Panc1 (cell line): ENCODE data around the gene STXBP4.

Source experiments
- POLR2AphosphoS5 ChIP-seq: IDR thresholded peaks from 2 replicates; pipeline ENCODE4 v1.6.1; 2012; ENCODE audit warnings: mild to moderate bottlenecking, low read depth, low read length, moderate library complexity
- SIN3A ChIP-seq: IDR thresholded peaks from 2 replicates; pipeline ENCODE4 v1.6.1; 2012; ENCODE audit warnings: low read depth, mild to moderate bottlenecking, low read length, moderate library complexity, borderline replicate concordance; ENCODE audit not compliant: insufficient read depth
- TCF7L2 ChIP-seq: IDR thresholded peaks from 2 replicates; pipeline ENCODE4 v1.6.1; 2011; ENCODE audit warnings: mild to moderate bottlenecking, low read depth, low read length, inconsistent platforms
- TF ChIP-seq, protein P1 (sequence below): fragments of 450-650 bp; IDR thresholded peaks from 2 replicates; pipeline ENCODE4 v1.5.1; 2017; ENCODE audit warnings: mild to moderate bottlenecking
- TF ChIP-seq, protein P2 (sequence below), 2 experiments: IDR thresholded peaks; 2 replicates each; pipeline ENCODE4 v1.6.1; 2011 to 2012; ENCODE audit warnings: low read depth in 2 of 2, control low read depth in 1 of 2, low read length in 1 of 2, mild to moderate bottlenecking in 1 of 2, moderate library complexity in 1 of 2; ENCODE audit not compliant: insufficient read depth in 1 of 2

DNA sequence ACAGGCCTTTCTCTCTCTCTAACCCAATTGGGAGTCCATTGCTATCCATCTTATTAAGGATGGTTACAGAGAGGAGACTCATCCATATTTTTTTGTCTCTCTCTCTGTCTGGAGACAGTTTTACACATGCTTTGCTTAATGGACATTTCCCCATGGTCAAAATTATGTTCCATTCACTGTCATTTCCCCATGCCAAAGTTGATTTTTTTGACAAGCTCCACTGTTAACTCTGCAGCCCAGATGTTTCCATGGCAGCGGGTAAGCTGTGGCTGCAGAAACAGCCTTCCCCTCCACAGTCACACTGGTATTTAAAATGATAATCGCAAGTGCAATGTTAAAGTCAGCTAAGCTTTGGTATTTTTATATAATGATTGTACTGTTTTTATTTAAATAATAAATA, 232.3 kb downstream of the STXBP4 start:
- no peak for TF ChIP-seq TCF7L2
- TF ChIP-seq, protein P1, sequence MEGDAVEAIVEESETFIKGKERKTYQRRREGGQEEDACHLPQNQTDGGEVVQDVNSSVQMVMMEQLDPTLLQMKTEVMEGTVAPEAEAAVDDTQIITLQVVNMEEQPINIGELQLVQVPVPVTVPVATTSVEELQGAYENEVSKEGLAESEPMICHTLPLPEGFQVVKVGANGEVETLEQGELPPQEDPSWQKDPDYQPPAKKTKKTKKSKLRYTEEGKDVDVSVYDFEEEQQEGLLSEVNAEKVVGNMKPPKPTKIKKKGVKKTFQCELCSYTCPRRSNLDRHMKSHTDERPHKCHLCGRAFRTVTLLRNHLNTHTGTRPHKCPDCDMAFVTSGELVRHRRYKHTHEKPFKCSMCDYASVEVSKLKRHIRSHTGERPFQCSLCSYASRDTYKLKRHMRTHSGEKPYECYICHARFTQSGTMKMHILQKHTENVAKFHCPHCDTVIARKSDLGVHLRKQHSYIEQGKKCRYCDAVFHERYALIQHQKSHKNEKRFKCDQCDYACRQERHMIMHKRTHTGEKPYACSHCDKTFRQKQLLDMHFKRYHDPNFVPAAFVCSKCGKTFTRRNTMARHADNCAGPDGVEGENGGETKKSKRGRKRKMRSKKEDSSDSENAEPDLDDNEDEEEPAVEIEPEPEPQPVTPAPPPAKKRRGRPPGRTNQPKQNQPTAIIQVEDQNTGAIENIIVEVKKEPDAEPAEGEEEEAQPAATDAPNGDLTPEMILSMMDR: no peak
- no peak for TF ChIP-seq POLR2AphosphoS5
- no peak for TF ChIP-seq SIN3A
- TF ChIP-seq, protein P2, sequence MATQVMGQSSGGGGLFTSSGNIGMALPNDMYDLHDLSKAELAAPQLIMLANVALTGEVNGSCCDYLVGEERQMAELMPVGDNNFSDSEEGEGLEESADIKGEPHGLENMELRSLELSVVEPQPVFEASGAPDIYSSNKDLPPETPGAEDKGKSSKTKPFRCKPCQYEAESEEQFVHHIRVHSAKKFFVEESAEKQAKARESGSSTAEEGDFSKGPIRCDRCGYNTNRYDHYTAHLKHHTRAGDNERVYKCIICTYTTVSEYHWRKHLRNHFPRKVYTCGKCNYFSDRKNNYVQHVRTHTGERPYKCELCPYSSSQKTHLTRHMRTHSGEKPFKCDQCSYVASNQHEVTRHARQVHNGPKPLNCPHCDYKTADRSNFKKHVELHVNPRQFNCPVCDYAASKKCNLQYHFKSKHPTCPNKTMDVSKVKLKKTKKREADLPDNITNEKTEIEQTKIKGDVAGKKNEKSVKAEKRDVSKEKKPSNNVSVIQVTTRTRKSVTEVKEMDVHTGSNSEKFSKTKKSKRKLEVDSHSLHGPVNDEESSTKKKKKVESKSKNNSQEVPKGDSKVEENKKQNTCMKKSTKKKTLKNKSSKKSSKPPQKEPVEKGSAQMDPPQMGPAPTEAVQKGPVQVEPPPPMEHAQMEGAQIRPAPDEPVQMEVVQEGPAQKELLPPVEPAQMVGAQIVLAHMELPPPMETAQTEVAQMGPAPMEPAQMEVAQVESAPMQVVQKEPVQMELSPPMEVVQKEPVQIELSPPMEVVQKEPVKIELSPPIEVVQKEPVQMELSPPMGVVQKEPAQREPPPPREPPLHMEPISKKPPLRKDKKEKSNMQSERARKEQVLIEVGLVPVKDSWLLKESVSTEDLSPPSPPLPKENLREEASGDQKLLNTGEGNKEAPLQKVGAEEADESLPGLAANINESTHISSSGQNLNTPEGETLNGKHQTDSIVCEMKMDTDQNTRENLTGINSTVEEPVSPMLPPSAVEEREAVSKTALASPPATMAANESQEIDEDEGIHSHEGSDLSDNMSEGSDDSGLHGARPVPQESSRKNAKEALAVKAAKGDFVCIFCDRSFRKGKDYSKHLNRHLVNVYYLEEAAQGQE (IDR thresholded peaks at IDR 0.05; ENCODE audit: insufficient read depth in 1 of 2, low read depth in 2 of 2, low read length in 1 of 2): no peak
